Measurements from ENCODE around the gene MT2A. TPM values are rescaled to one million over a fixed set of nuclear protein-coding genes. Genes with fewer than 3 reads are reported as not detected.
A peak's percentile ranks its signal among the peaks of the same experiment; 100 is the strongest.

Gene MT2A
- total and polyA plus RNA-seq, 2 of the 13 experiments (the other 11 are each of a cell fraction or from before 2014, with no cell fraction given): 135 to 371 TPM

GRCh38 chr16:56603589-56603988 lies 4.8 kb upstream of the MT2A start (continued):
- TF ChIP-seq TIGD3 (CRISPR knock-in tag; IDR thresholded peaks at IDR 0.05; ENCODE audit: borderline replicate concordance) (no peak), EED (CRISPR knock-in tag; IDR thresholded peaks at IDR 0.05) (no peak), ZBTB14 (CRISPR knock-in tag; IDR thresholded peaks at IDR 0.05) (no peak), DRAP1 (CRISPR knock-in tag; IDR thresholded peaks at IDR 0.05) (0 out of 2 replicates have a peak, but pooled peaks have one; percentile 34), CEBPG (CRISPR knock-in tag; IDR thresholded peaks at IDR 0.05) (0 out of 2 replicates have a peak, but pooled peaks have one; percentile 10), ZNF460 (CRISPR knock-in tag; IDR thresholded peaks at IDR 0.05; ENCODE audit: borderline replicate concordance) (no peak), SRF (IDR thresholded peaks at IDR 0.05; ENCODE audit: low read depth, low read length) (no peak), FOXO1 (CRISPR knock-in tag; IDR thresholded peaks at IDR 0.05) (no peak), ZNF496 (CRISPR knock-in tag; IDR thresholded peaks at IDR 0.05; ENCODE audit: insufficient replicate concordance) (no peak), ZNF564 (CRISPR knock-in tag; IDR thresholded peaks at IDR 0.05) (no peak), ISL2 (CRISPR knock-in tag; IDR thresholded peaks at IDR 0.05) (no peak), MED13 (CRISPR knock-in tag; IDR thresholded peaks at IDR 0.05) (no peak), ZNF780A (CRISPR knock-in tag; IDR thresholded peaks at IDR 0.05) (no peak), ZNF7 (CRISPR knock-in tag; IDR thresholded peaks at IDR 0.05) (peak; percentile 95), ELF4 (CRISPR knock-in tag; IDR thresholded peaks at IDR 0.05; ENCODE audit: borderline replicate concordance) (no peak), ZNF775 (CRISPR knock-in tag; IDR thresholded peaks at IDR 0.05; ENCODE audit: borderline replicate concordance) (no peak), ZNF709 (CRISPR knock-in tag; IDR thresholded peaks at IDR 0.05) (no peak), NRL (CRISPR knock-in tag; IDR thresholded peaks at IDR 0.05; ENCODE audit: borderline replicate concordance) (no peak), ARID2 (CRISPR knock-in tag; IDR thresholded peaks at IDR 0.05; ENCODE audit: borderline replicate concordance) (no peak), CBX5 (CRISPR knock-in tag; IDR thresholded peaks at IDR 0.05; ENCODE audit: borderline replicate concordance) (no peak; the same call in 1 of the 2 replicates), ZNF343 (CRISPR knock-in tag; IDR thresholded peaks at IDR 0.05) (no peak)
- TF ChIP-seq, protein P1, sequence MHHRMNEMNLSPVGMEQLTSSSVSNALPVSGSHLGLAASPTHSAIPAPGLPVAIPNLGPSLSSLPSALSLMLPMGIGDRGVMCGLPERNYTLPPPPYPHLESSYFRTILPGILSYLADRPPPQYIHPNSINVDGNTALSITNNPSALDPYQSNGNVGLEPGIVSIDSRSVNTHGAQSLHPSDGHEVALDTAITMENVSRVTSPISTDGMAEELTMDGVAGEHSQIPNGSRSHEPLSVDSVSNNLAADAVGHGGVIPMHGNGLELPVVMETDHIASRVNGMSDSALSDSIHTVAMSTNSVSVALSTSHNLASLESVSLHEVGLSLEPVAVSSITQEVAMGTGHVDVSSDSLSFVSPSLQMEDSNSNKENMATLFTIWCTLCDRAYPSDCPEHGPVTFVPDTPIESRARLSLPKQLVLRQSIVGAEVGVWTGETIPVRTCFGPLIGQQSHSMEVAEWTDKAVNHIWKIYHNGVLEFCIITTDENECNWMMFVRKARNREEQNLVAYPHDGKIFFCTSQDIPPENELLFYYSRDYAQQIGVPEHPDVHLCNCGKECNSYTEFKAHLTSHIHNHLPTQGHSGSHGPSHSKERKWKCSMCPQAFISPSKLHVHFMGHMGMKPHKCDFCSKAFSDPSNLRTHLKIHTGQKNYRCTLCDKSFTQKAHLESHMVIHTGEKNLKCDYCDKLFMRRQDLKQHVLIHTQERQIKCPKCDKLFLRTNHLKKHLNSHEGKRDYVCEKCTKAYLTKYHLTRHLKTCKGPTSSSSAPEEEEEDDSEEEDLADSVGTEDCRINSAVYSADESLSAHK (CRISPR knock-in tag; IDR thresholded peaks at IDR 0.05; ENCODE audit: borderline replicate concordance): no peak
- TF ChIP-seq, protein P2, sequence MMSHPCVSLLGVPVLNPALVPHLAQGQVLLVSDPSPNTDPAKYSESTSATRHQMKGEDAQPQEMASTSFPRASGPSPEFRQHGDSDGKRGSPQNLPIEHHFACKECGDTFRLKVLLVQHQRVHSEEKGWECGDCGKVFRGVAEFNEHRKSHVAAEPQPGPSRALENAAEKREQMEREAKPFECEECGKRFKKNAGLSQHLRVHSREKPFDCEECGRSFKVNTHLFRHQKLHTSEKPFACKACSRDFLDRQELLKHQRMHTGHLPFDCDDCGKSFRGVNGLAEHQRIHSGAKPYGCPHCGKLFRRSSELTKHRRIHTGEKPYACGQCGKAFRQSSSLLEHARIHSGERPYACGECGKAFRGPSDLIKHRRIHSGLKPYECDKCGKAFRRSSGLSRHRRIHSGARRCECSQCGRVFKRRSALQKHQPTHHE (CRISPR knock-in tag; IDR thresholded peaks at IDR 0.05; ENCODE audit: borderline replicate concordance): no peak
- TF ChIP-seq, protein P3, sequence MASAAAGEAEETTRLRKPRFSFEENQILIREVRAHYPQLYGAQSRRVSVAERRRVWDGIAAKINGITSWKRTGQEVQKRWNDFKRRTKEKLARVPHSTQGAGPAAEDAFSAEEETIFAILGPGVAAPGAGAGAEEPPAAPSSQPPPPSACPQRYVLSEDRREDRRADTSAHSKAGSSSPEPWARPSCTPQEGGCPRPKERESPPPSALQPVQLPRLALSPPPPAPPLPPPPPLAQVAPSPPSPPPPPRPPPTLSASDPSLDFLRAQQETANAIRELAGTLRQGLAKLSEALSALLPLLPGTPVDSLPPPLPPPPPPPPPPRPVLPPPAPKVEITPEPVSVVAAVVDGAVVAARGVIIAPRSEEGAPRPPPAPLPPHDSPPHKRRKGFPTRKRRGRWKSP (CRISPR knock-in tag; IDR thresholded peaks at IDR 0.05): no peak
